Neural cell (in vitro differentiated cells): ENCODE results near the gene CFAP99. TPM values are rescaled to one million over a fixed set of nuclear protein-coding genes. Genes with fewer than 3 reads are reported as not detected.

ENCODE experiments used
- H2AFZ ChIP-seq: fragments of 200-600, 300-800 bp; sonication (generic), shearing (Covaris generic); 2 replicates; pipeline ENCODE4 v1.6.0; 2014; ENCODE audit warnings: low read depth, mild to moderate bottlenecking, antibody characterized with exemption, low read length, moderate library complexity
- H3F3A ChIP-seq: fragments of 200-600 bp; shearing (Covaris generic); 2 replicates; pipeline ENCODE4 v1.6.1; 2016; ENCODE audit warnings: mild to moderate bottlenecking, moderate library complexity, mixed read lengths, antibody characterized with exemption, low read length; ENCODE audit not compliant: insufficient read depth, poor library complexity, severe bottlenecking
- H3K27ac ChIP-seq: fragments of 200-600, 300-800 bp; sonication (generic), shearing (Covaris generic); 2 replicates; pipeline ENCODE4 v1.5.1; 2014; ENCODE audit warnings: mild to moderate bottlenecking, low read length, moderate library complexity
- H3K27me3 ChIP-seq: fragments of 300-800, 200-600 bp; sonication (generic), shearing (Covaris generic); 2 replicates; pipeline ENCODE4 v1.6.0; 2014; ENCODE audit warnings: mild to moderate bottlenecking, low read depth, low read length, moderate library complexity; ENCODE audit not compliant: insufficient read depth
- H3K36me3 ChIP-seq: fragments of 300-800, 200-600 bp; sonication (generic), shearing (Covaris generic); 2 replicates; pipeline ENCODE4 v1.5.1; 2014; ENCODE audit warnings: mild to moderate bottlenecking, antibody characterized with exemption, low read length, moderate library complexity; ENCODE audit not compliant: insufficient read depth
- H3K4me2 ChIP-seq: fragments of 300-800, 200-600 bp; sonication (generic), shearing (Covaris generic); 2 replicates; pipeline ENCODE4 v1.6.0; 2014; ENCODE audit warnings: mild to moderate bottlenecking, low read length
- H3K4me3 ChIP-seq: fragments of 300-800, 200-600 bp; sonication (generic), shearing (Covaris generic); 2 replicates; pipeline ENCODE4 v1.5.1; 2014; ENCODE audit warnings: mild to moderate bottlenecking, low read length, moderate library complexity
- H3K79me2 ChIP-seq: fragments of 200-600 bp; shearing (Covaris generic); replicated peaks from 2 replicates; pipeline ENCODE4 v1.6.0; 2014; ENCODE audit warnings: mild to moderate bottlenecking, low read length, moderate library complexity; ENCODE audit not compliant: insufficient read depth
- H3K9ac ChIP-seq: fragments of 300-800, 200-600 bp; sonication (generic), shearing (Covaris generic); 2 replicates; pipeline ENCODE4 v1.6.1; 2016; ENCODE audit warnings: mild to moderate bottlenecking, low read length, mixed read lengths
- H3K9me2 ChIP-seq: fragments of 200-600 bp; shearing (Covaris generic); 2 replicates; pipeline ENCODE4 v1.6.1; 2016; ENCODE audit warnings: mild to moderate bottlenecking, low read length, mixed read lengths; ENCODE audit not compliant: insufficient read depth
- H3K9me3 ChIP-seq: fragments of 200-600, 300-800 bp; sonication (generic), shearing (Covaris generic); 2 replicates; pipeline ENCODE4 v1.6.1; 2016; ENCODE audit warnings: mild to moderate bottlenecking, mixed run types, low read length, moderate library complexity, mixed read lengths
- H4K20me1 ChIP-seq: fragments of 200-600 bp; shearing (Covaris generic); 2 replicates; pipeline ENCODE4 v1.6.1; 2016; ENCODE audit warnings: mild to moderate bottlenecking, mixed run types; ENCODE audit not compliant: insufficient read depth
- CTCF ChIP-seq: fragments of 450-650 bp; IDR thresholded peaks from 2 replicates; pipeline ENCODE4 v1.5.1; 2014; ENCODE audit warnings: antibody characterized with exemption, mild to moderate bottlenecking, moderate library complexity; ENCODE audit not compliant: poor library complexity, severe bottlenecking
- EP300 ChIP-seq: fragments of 450-650 bp; conservative IDR thresholded peaks from 2 replicates; pipeline ENCODE4 v1.6.1; 2014; ENCODE audit warnings: antibody characterized with exemption, mild to moderate bottlenecking, moderate library complexity; ENCODE audit not compliant: poor library complexity, severe bottlenecking
- EZH2 ChIP-seq: fragments of 200-600, 300-800 bp; shearing (Covaris generic), sonication (generic); IDR thresholded peaks from 2 replicates; pipeline ENCODE4 v1.6.1; 2014; ENCODE audit warnings: antibody characterized with exemption, low read length, borderline replicate concordance, mild to moderate bottlenecking; ENCODE audit not compliant: insufficient read depth, poor library complexity, severe bottlenecking
- MXI1 ChIP-seq: fragments of 450-650 bp; conservative IDR thresholded peaks from 2 replicates; pipeline ENCODE4 v1.6.1; 2014; ENCODE audit warnings: antibody characterized with exemption, mild to moderate bottlenecking; ENCODE audit not compliant: poor library complexity, severe bottlenecking
- POLR2AphosphoS5 ChIP-seq: IDR thresholded peaks from 2 replicates; pipeline ENCODE4 v1.6.1; 2012
- RAD21 ChIP-seq: fragments of 450-650 bp; conservative IDR thresholded peaks from 2 replicates; pipeline ENCODE4 v1.6.1; 2014; ENCODE audit warnings: antibody characterized with exemption, mild to moderate bottlenecking, moderate library complexity
- REST ChIP-seq: IDR thresholded peaks from 2 replicates; pipeline ENCODE4 v1.6.1; 2012; ENCODE audit warnings: borderline replicate concordance
- SMC3 ChIP-seq: fragments of 450-650 bp; conservative IDR thresholded peaks from 2 replicates; pipeline ENCODE4 v1.6.1; 2014; ENCODE audit warnings: antibody characterized with exemption, mild to moderate bottlenecking, moderate library complexity; ENCODE audit not compliant: poor library complexity
- TAF1 ChIP-seq: IDR thresholded peaks from 2 replicates; pipeline ENCODE4 v1.6.1; 2012; ENCODE audit warnings: low read depth
- polyA plus RNA-seq: library from polyadenylated mRNA; depleted of rRNA; stranded (reverse); fragments of >200 nt; gene quantifications from 2 replicates; pipeline ENCODE4 v1.2.3, GENCODE V29; 2014

The CFAP99 gene
- polyA plus RNA-seq, 1 donor from 2014 or later, result not detected

- H3F3A ChIP-seq, result no peaks in the 10 kb centered on the region
- H3K36me3 ChIP-seq, result no peaks in the 10 kb centered on the region
Observed at GRCh38 chr4:2406920-2407319, 11.8 kb upstream of the CFAP99 start.

GRCh38 chr4:2407991-2408342 lies 10.8 kb upstream of the CFAP99 start:
- H3K27ac ChIP-seq, result no peak overlapping the region
- H3K79me2 ChIP-seq, result no peaks in the 10 kb centered on the region
- H3K4me3 ChIP-seq, result no peak overlapping the region
- no peak for TF ChIP-seq EZH2
- TF ChIP-seq RAD21, result no peak
- no peak for TF ChIP-seq TAF1
- no peak for TF ChIP-seq CTCF
- TF ChIP-seq EP300, result no peak
- TF ChIP-seq REST, result no peak

More at GRCh38 chr4:2406920-2407319, 11.8 kb upstream of the CFAP99 start:
- Histone ChIP-seq H3K79me2 (no peaks in the 10 kb centered on the region), H3K9me3 (no peaks in the 10 kb centered on the region), H3K9ac (no peak overlapping the region), H4K20me1 (no peaks in the 10 kb centered on the region), H3K27me3 (peaks cover 6% of the 10 kb centered on the region), H3K27ac (no peak overlapping the region), H2AFZ (no peak overlapping the region), H3K4me2 (no peak overlapping the region), H3K4me3 (no peak overlapping the region), H3K9me2 (no peaks in the 10 kb centered on the region)
- TF ChIP-seq EZH2, result no peak
- no peak for TF ChIP-seq EP300
- TF ChIP-seq MXI1, result no peak
- TF ChIP-seq POLR2AphosphoS5, result no peak
- TF ChIP-seq TAF1, result no peak
- no peak for TF ChIP-seq REST
- TF ChIP-seq SMC3, result no peak
- no peak for TF ChIP-seq CTCF
- TF ChIP-seq RAD21, result no peak

More at GRCh38 chr4:2407991-2408342, 10.8 kb upstream of the CFAP99 start:
- Histone ChIP-seq H3K27me3 (peaks cover 16% of the 10 kb centered on the region), H3K4me2 (no peak overlapping the region), H3K9ac (no peak overlapping the region), H3F3A (no peaks in the 10 kb centered on the region), H3K9me3 (no peaks in the 10 kb centered on the region), H2AFZ (no peak overlapping the region), H3K36me3 (no peaks in the 10 kb centered on the region), H3K9me2 (no peaks in the 10 kb centered on the region), H4K20me1 (no peaks in the 10 kb centered on the region)
